ENCODE results near the gene NCBP1. TPM values are rescaled to one million over a fixed set of nuclear protein-coding genes. Genes with fewer than 3 reads are reported as not detected.

The NCBP1 gene
- total RNA-seq, 4 donors from 2014 or later = 16.1 to 234 (median 24.1) TPM

DNA sequence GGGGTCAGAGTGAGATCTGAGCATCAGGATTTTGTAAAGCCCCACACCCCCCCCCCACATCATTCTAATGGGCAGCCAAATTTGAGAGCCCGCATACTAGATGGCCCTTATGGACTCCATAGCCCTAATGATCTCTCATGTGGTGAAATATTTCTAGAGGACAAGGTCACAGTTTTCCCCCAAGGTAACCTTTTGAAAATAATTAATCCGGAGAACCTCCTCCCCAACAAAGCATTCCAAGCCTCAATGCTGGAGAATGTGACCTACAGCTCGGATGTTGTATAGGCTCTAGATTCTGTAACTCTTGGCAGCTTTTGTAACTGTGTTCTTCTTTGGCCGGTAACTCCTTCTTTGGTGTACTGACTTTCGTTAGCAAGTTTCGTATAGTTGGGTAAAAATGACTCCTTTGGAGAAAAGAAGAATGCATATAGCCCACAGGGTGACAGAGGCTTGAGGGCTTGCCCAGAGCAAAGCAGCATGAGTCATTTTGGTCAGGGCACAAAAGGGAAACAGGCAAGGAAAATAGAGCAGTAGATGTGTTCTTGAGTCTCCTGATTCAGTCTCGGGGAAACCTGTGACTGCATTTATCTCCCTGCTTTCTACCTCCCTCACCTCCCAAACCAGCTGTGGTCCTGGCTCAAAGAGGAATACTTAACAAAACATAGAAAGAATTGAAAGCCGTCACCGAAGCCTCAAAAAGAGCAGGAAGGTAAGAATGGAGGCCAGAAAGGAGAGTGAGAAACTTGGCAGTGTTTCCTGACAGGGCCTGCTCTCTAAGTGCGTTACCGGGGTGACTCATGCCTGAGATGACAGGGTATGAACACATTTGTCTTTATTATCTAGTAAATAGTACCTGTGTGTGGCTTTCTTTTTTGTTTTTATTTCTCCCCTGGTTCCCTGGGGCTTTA is 70.1 kb downstream of the NCBP1 start:
- H3K4me1 ChIP-seq = peaks cover 0 to 20% (median 3%) of the 10 kb centered on the region in 3 donors
- TF ChIP-seq POLR2A (IDR thresholded peaks at IDR 0.05) = no peak
- TF ChIP-seq POLR2AphosphoS5 (IDR thresholded peaks at IDR 0.05) = peak; percentile 26
- H3K36me3 ChIP-seq = no peaks in the 10 kb centered on the region
- H3K9me3 ChIP-seq = no peaks in the 10 kb centered on the region
- ATAC-seq = peak; percentile 87
- WGBS, 2 donors (ENCODE audit: low coverage in 1 of 2) = 22 to 31% methylated on average over 10 of the region's 11 CpGs
- H3K4me3 ChIP-seq = no peak overlapping the region
- no peaks in the 10 kb centered on the region for H3K27me3 ChIP-seq
- H3K27ac ChIP-seq = peak overlapping the region; percentile 61 to 83 (median 80)

GRCh38 chr9:97704345-97704677 is 70.7 kb downstream of the NCBP1 start:
- Histone ChIP-seq H3K27me3 (no peaks in the 10 kb centered on the region), H3K27ac (peak overlapping the region; percentile 61 to 83 (median 80))
- WGBS, 2 donors (ENCODE audit: low coverage in 1 of 2) = 43 to 56% methylated on average over 3 of the region's 3 CpGs

DNA sequence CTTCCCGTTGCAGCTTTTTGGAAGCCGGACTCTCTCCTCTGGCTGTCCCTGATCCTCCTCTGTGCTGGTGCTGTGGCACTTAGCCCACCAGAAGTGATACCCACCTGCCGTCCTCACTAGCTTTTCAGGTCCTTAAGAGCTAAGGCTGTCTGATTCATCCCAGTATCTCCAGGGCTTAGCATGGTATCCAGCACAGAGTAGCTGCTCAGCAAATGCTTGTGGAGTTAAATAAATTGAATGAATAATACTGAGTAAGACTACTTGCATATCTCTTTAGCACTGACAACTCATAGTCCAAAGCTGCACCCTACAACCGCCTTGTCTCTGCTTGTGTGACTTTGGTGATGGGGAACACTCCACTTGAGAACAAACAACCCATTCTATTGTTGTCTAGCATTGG is 71.2 kb downstream of the NCBP1 start:
- Histone ChIP-seq H3K27me3 (peaks cover 5% of the 10 kb centered on the region), H3K27ac (peak overlapping the region in 3 of 4 donors; percentile 80 to 83 (median 80)), H3K36me3 (no peaks in the 10 kb centered on the region), H3K4me3 (no peak overlapping the region), H3K4me1 (peaks cover 0 to 20% (median 3%) of the 10 kb centered on the region in 3 donors), H3K9me3 (no peaks in the 10 kb centered on the region)
- ATAC-seq = no peak
- 71 to 90% methylated on average over 2 to 4 of the region's 4 CpGs for WGBS, 2 donors (ENCODE audit: low coverage in 1 of 2)
- TF ChIP-seq CTCF (IDR thresholded peaks at IDR 0.05) (no peak), POLR2A (IDR thresholded peaks at IDR 0.05) (no peak), EP300 (IDR thresholded peaks at IDR 0.05) (no peak), POLR2AphosphoS5 (IDR thresholded peaks at IDR 0.05) (no peak)

More at GRCh38 chr9:97704345-97704677, 70.7 kb downstream of the NCBP1 start:
- Histone ChIP-seq H3K9me3 (no peaks in the 10 kb centered on the region), H3K36me3 (no peaks in the 10 kb centered on the region), H3K4me1 (peaks cover 0 to 20% (median 3%) of the 10 kb centered on the region in 3 donors), H3K4me3 (no peak overlapping the region)
- no peak for TF ChIP-seq POLR2A (IDR thresholded peaks at IDR 0.05)
- TF ChIP-seq EP300 (IDR thresholded peaks at IDR 0.05) = no peak
- TF ChIP-seq POLR2AphosphoS5 (IDR thresholded peaks at IDR 0.05) = no peak
- no peak for TF ChIP-seq CTCF (IDR thresholded peaks at IDR 0.05)
- ATAC-seq = no peak

- Histone ChIP-seq H3K36me3 (no peaks in the 10 kb centered on the region), H3K27ac (no peak overlapping the region), H3K9me3 (no peaks in the 10 kb centered on the region), H3K27me3 (peaks cover 9% of the 10 kb centered on the region), H3K4me1 (peaks cover 0 to 22% (median 3%) of the 10 kb centered on the region in 3 donors), H3K4me3 (no peak overlapping the region)
- no peak for ATAC-seq
- TF ChIP-seq POLR2A (IDR thresholded peaks at IDR 0.05) = no peak
- no peak for TF ChIP-seq CTCF (IDR thresholded peaks at IDR 0.05)
- no peak for TF ChIP-seq EP300 (IDR thresholded peaks at IDR 0.05)
- no peak for TF ChIP-seq POLR2AphosphoS5 (IDR thresholded peaks at IDR 0.05)
- 40 to 57% methylated on average over 2 to 3 of the region's 3 CpGs for whole genome bisulfite sequencing, 2 donors (ENCODE audit: low coverage in 1 of 2)
Measured at GRCh38 chr9:97705354-97705950, 71.8 kb downstream of the NCBP1 start.

DNA sequence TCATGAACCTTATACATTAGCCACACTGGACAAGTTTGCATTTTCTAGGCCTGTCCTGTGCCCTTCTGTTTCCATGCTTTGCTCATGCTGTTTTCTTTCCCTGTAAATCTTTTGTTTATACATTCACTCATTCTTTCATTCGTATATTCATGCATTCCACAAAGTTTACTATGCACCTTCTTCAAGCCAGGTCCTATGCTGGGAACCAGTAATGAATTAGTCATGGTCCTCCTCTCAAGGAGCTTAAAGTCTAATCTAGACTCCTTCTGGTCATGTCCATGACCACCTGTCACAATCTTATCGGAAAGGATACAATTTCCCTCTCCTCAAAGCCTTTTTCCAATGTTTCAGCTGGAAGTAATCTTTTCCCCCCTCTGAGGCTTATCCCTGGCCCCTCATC is 72.6 kb downstream of the NCBP1 start:
- 57 to 88% methylated on average over 2 of the region's 2 CpGs for WGBS, 2 donors (ENCODE audit: low coverage in 1 of 2)
- TF ChIP-seq EP300 (IDR thresholded peaks at IDR 0.05) (no peak), POLR2A (IDR thresholded peaks at IDR 0.05) (no peak), CTCF (IDR thresholded peaks at IDR 0.05) (no peak), POLR2AphosphoS5 (IDR thresholded peaks at IDR 0.05) (no peak)
- no peak overlapping the region for H3K4me3 ChIP-seq
- peaks cover 15% of the 10 kb centered on the region for H3K27me3 ChIP-seq
- H3K27ac ChIP-seq = no peak overlapping the region
- no peaks in the 10 kb centered on the region for H3K36me3 ChIP-seq
- H3K4me1 ChIP-seq = peaks cover 0 to 29% (median 3%) of the 10 kb centered on the region in 3 donors
- no peak for ATAC-seq
- no peaks in the 10 kb centered on the region for H3K9me3 ChIP-seq
